ENCODE data around the gene PAIP2. TPM values are rescaled to one million over a fixed set of nuclear protein-coding genes. Genes with fewer than 3 reads are reported as not detected.

The PAIP2 gene
- total and polyA plus RNA-seq, 2 of the 4 experiments (the other 2 are of a cell fraction) = 41.9 to 59.5 TPM

DNA sequence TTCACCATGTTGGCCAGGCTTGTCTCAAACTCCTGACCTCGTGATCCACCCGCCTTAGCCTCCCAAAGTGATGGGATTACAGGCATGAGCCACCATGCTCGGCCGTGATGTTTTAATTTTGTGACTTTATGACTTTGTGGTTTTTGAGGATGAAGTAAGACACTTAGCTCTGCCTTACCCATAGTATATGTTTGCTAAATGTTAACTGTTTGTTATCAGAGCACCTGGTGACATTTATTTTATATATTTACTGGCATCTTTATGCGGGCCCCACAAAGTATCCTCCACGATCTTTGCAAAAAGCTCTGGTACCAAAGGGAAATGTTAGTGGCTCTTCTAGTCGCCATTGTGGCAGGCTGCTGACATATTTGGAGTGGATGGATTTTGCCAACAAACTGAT, 34.7 kb downstream of the PAIP2 start:
- Histone ChIP-seq H2AK9ac (replicated peaks; ENCODE audit: low read depth, low read length, poor library complexity) (no peak overlapping the region), H3K79me1 (ENCODE audit: low read depth in 1 of 2, low read length in 2 of 2) (peaks cover 3 to 15% of the 10 kb centered on the region in 2 experiments; a peak in 2 of 4 replicates), H3K23ac (ENCODE audit: low read depth, low read length) (no peak overlapping the region), H3K27ac (ENCODE audit: insufficient read depth, low read length) (no peak overlapping the region), H4K5ac (ENCODE audit: low read depth, low read length) (no peak overlapping the region), H2BK15ac (ENCODE audit: low read depth, low read length) (no peak overlapping the region), H3K56ac (ENCODE audit: extremely low read depth, insufficient read depth, low read length) (no peak overlapping the region), H3K9me3 (ENCODE audit: control insufficient read depth, insufficient read depth, low read length) (no peaks in the 10 kb centered on the region), H3K9ac (ENCODE audit: low read depth, low read length) (no peak overlapping the region), H3K4me1 (ENCODE audit: control insufficient read depth, insufficient read depth, low read length) (peaks cover 4% of the 10 kb centered on the region; the same call in 1 of the 2 replicates), H2AFZ (replicated peaks; ENCODE audit: low read length, poor library complexity) (no peak overlapping the region), H4K8ac (ENCODE audit: low read depth in 2 of 2, low read length in 2 of 2) (no peak overlapping the region), H3K4ac (ENCODE audit: low read depth, low read length) (no peak overlapping the region), H2AK5ac (ENCODE audit: low read depth, low read length) (no peak overlapping the region), H3K18ac (ENCODE audit: low read depth, low read length) (no peak overlapping the region), H2BK120ac (ENCODE audit: low read depth, low read length) (no peak overlapping the region), H2BK20ac (ENCODE audit: low read depth, low read length) (no peak overlapping the region), H3K14ac (replicated peaks; ENCODE audit: low read depth, low read length) (no peak overlapping the region), H3K36me3 (ENCODE audit: control insufficient read depth, insufficient read depth, low read length) (peaks cover 26% of the 10 kb centered on the region), H3K27me3 (ENCODE audit: control insufficient read depth, insufficient read depth, low read length) (no peaks in the 10 kb centered on the region), H3K4me3 (ENCODE audit: insufficient read depth, low read depth, low read length) (no peak overlapping the region), H4K20me1 (ENCODE audit: insufficient read depth, low read length) (peaks cover 7% of the 10 kb centered on the region; the same call in 1 of the 2 replicates), H3K4me2 (ENCODE audit: low read depth, low read length) (no peak overlapping the region), H4K91ac (ENCODE audit: insufficient read depth, low read depth, low read length) (no peak overlapping the region), H3K9me1 (ENCODE audit: insufficient read depth, low read length) (peaks cover 17% of the 10 kb centered on the region), H2BK5ac (ENCODE audit: low read depth, low read length, poor library complexity, severe bottlenecking) (no peak overlapping the region)
- BruUV-seq (replicated peaks) = no TSS peak
- TF ChIP-seq RAD21 (IDR thresholded peaks at IDR 0.05; ENCODE audit: low read length) = no peak
- no peak for TF ChIP-seq FOS (IDR thresholded peaks at IDR 0.05; ENCODE audit: low read depth, low read length)
- TF ChIP-seq NFE2L2 (IDR thresholded peaks at IDR 0.05; ENCODE audit: low read depth, low read length) = no peak
- TF ChIP-seq SMC3 (IDR thresholded peaks at IDR 0.05; ENCODE audit: low read depth, low read length) = no peak
- TF ChIP-seq BHLHE40 (IDR thresholded peaks at IDR 0.05; ENCODE audit: low read depth, low read length) = no peak
- ChIA-PET POLR2A (ENCODE audit: unreplicated experiment) (no interaction called here), CTCF (no interaction called here)
- dilution Hi-C loops (cut with HindIII; ENCODE audit: low sequenced_read_pairs, unreplicated experiment) (no loop called here), in situ Hi-C loops (cut with MboI; ENCODE audit: low sequenced_read_pairs) (no loop called here), intact Hi-C loops (cut with micrococcal nuclease) (no loop called here)
- DNase-seq (no peak), ATAC-seq (ENCODE audit: low read depth) (no peak)
- WGBS, 2 experiments (ENCODE audit: extremely low coverage in 2 of 2, insufficient read length in 1 of 2) = 92% methylated on average over 2 of the region's 7 CpGs; no CpG with 5 or more reads in 1 of the 2 experiments

All from IMR-90 (cell line).